HG03175 (cell line): ENCODE results near the gene NHSL2.
"Not testable (repeated sequence)": the region's sequence is repeated elsewhere in the genome, so short reads cannot be mapped to it uniquely, and the experiment has no call there.

Experiments used
- ATAC-seq: cut with Tn5 transposase; IDR thresholded peaks from one replicate; pipeline ENCODE4 v1.9.1; 2021; ENCODE audit warnings: mild to moderate bottlenecking, moderate library complexity; ENCODE audit not compliant: unreplicated experiment

NHSL2 gene

DNA sequence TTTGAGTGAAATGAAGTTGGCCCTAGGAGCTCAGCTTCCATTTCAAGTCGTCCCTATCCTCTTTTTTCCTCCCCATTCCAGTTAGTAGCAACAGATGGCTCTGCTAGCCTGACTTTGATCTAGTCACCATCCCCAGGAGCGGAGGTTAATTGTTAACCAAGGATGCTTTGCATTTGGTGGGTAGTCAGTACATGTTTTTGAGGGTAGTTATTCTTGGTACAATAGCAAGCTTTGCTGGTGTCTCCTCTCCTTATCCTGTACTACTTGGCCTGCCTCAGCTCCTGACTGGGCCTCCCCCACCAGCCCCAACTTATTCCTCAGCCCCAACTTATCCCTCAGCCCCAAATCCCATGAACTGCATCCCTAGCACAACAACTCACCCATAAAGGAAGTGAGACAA is 235.9 kb downstream of the NHSL2 start:
- ATAC-seq: no peak

DNA sequence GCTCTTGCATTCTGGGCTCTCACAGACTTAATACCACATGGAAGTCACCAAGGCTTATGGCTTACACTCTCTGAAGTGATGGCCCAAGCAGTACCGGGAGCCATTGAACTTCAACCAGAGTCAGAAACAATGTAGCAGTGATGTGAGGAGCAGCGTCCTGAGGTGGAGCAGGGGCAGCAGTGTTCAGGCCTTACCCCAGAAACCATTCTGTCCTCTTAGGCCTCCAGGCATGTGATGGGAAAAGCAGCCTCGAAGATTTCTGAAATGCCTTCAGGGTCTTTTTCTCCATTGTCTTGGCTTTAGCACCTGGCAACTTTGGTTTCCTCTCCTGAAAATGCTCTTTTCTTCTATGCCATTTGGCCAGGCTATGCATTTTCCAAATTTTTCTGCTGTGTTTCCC is 248.1 kb downstream of the NHSL2 start:
- ATAC-seq: no peak

DNA sequence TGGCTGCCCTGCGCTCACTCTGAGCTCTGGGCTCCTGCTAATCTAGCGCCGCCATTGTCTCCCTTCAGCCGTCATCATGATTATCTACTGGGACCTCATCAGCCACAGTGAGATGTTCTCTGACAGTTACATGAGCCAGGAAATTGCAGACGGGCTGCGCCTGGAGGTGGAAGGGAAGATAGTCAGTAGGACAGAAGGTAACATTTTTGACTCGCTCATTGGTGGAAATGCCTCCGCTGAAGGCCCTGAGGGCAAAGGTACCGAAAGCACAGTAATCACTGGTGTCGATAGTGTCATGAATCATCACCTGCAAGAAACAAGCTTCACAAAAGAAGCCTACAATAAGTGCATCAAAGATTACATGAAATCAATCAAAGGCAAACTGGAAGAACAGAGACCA is 249.1 kb downstream of the NHSL2 start:
- no peak for ATAC-seq

DNA sequence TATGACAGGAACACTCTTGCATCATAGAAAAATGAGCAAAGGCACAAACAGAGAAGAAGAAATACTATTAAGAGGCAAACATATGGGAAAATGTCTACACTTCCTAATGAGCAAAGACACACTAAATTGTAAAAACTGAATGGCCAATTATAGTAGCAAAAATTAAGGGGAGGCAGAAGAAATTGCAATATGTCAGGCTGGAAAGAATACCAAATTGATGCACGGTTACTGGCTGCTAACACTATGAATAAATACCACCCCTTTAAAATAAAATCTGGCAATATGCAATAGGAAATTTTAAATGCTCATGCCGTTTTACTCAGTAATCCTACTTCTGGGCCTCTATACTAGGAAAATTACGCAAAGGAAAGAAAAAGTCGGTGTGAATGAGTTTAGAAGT is 254.9 kb downstream of the NHSL2 start:
- ATAC-seq: no peak

DNA sequence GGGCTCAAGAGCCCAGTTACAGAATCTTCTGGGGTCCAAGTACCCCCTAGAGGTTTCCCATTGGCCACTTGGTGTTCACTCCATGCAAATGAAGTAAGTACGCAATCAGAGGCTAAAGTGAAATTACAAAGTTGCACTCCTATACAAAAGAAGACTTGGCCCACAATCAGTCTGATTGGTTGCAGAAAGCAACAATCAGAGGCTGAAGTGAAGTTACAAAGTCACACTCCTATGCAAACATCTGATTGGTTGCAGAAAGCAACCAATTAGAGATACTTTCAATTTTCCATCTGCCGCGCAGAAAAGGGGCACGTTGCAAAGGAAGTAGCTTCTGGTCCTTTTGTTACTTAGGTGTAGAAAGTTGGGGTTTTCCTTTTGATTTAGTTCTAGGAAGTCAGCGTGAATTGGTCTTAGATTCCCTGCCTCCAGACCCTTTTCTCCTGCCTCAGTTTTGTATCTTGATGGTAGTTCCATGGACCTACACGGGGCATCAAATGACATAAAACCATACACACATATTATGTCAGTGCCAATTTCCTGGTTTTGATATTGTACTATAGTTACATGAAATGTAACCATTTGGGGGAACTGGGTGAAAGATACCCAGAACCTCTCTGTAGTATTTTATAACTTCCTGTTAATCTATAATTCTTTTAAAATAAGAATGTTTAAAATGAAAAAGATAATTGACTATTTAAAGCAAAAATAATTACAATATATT is 258.5 kb downstream of the NHSL2 start:
- no peak for ATAC-seq

DNA sequence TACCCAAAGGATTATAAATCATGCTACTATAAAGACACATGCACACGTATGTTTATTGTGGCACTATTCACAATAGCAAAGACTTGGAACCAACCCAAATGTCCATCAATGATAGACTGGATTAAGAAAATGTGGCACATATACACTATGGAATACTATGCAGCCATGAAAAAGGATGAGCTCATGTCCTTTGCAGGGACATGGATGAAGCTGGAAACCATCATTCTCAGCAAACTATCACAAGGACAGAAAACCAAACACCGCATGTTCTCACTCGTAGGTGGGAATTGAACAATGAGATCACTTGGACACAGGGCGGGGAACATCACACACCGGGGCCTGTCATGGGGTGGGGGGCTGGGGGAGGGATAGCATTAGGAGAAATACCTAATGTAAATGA is 265.6 kb downstream of the NHSL2 start:
- ATAC-seq: not testable (repeated sequence)

DNA sequence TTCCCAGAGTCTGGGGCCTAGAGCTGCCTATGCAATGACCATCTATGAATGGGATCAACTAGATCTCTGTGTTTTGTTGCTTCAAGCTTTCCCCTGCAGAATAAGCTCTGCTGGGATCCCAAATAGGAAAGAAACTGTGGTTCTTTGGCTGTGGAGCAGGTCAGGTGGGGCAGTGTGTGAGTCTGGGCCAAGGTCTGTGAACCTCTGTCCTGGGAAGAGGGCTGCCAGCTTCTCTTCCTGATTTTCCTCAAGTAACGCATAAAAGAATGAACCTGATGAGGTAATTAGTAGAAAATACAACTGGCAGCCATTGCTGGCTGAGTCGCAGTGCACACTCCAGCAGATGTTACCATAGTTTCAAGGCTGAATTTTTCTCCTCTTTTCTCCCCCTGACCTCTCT is 266.3 kb downstream of the NHSL2 start:
- no peak for ATAC-seq

DNA sequence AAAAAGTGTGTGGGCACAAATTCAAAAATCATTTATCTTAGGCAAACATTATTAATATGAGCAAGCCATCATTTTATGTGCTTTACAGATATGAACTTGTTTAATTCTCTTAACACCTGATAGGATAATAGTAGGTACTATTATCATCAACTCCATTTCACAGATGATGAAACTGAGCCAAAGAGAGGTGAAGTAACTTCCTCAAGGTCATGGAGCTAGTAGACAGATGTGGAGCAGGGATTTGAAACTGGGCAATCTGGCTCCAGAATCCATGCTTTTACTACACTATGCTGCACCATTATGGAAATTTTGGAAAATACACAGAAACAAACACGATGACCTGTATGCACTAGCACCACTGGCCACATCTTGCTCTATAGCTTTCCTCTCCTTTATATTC is 269.9 kb downstream of the NHSL2 start:
- ATAC-seq: no peak

DNA sequence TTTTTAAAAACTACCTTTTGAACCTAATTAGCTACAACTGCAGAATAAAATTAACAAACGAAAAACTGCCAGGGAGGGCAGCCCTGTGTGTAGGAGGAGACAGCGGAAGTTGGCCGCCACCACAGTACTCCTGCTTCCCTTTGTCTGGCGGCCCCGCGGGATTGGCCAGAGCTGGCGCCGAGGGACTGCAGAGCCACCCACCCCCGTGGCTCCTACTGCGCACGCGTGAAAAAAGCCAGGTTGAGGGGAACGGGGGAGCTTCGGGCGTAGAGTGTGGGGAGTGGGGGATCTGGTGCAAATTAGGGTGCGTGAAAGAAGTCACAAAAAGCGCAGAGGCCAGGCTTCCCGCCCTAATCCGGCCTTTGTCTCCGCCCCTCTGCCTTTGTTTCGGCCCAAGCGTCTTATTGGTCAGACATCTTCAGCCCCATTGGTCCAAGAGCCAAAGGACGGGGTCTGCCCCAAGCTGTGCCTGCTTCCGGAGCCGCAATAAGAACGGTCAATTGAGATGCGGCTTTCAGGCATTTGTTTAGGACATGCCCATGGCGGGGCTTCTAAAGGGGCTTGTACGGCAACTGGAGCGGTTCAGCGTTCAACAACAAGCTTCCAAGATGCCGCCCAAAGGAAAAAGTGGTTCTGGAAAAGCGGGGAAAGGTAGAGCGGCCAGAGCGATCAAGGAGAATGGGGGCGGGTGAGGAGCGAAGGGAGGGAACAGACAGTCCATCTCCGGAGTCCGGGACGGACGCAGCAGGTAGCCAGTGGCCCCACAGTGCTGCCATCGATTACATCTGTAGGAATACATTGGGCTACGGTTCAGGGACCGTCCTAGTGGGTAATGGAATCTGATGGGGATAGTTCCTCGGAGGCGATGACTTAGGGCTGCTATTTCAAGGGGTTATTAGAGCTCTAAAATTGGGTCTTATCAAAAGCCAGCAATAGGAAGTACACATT is 270.8 kb downstream of the NHSL2 start, which contains the start of gene PIN4:
TSS of gene PIN4 (plus strand) at position 580 of the 948 bp plus-strand sequence. CDS start at position 609, 29 bp downstream.
- ATAC-seq: peak; percentile 97

DNA sequence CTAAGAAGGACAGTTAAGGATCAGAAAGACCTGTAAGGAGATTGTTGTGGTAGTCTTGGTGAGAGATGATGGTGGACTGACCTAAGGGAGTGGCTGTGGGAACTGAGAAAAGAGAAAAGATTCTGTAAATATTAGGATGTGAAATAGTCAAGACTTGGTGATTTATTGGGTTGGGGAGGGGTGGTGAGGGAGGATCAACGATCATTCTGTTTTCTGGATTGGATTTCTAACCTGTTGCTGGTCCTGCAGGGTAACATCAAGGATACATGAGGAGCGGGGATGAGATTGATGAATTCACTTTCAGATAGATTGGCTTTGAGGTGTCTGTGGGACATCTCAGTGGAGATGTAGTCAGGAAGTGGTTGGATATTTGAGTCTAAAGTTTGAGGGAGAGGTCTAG is 272.3 kb downstream of the NHSL2 start:
- ATAC-seq: no peak

DNA sequence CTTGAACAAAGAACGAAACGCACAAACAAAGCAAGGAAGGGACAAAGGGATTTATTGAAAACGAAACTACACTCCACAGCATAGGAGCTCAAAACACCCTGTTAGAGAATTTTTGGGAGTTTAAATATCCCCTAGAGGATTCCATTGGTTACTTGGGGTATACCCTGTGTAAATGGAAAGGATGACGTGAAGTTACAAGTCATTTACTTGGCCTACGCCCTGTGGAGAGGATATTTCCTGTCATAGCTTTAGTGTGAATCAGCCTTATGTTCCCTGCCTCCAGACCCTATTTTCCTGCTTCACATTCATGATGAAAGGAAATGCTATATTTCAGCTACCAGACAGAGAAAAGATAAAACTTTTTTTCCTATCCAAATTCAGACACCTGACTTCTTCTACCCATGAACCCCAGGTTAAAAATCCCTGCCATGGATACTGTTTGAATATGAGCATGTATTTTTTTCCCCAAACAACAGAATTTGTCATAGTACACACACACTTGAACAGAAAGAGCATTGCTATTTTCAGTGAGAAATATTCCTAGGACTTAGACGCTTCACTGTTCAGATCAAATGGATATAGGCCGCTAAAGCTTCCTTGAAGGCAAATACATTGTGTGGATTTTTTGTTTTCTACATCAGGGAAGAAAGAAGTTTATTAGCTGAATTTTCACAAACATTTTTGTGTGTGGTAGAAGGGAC is 291.3 kb downstream of the NHSL2 start:
- ATAC-seq: no peak
